GM18508 (cell line): Measurements from ENCODE around the gene BTAF1.
"Not testable (repeated sequence)": the region's sequence is repeated elsewhere in the genome, so short reads cannot be mapped to it uniquely, and the experiment has no call there.

Experiments used
- ATAC-seq: cut with Tn5 transposase; IDR thresholded peaks from one replicate; pipeline ENCODE4 v1.9.1; 2021; ENCODE audit warnings: moderate number of reproducible peaks; ENCODE audit not compliant: insufficient read depth, unreplicated experiment

The BTAF1 gene

GRCh38 chr10:91923371-91924211 lies at the start of gene BTAF1:
TSS of gene BTAF1 (plus strand) at chr10:91923770. CDS start at chr10:91924077, 307 bp downstream.
- ATAC-seq, result peak; percentile 92

- ATAC-seq, result no peak
Observed at GRCh38 chr10:91875156-91875555, 48.4 kb upstream of the BTAF1 start.

GRCh38 chr10:91875779-91876178 lies 47.8 kb upstream of the BTAF1 start:
- ATAC-seq, result no peak

- ATAC-seq, result no peak
Observed at GRCh38 chr10:91879515-91880170, 43.9 kb upstream of the BTAF1 start.

- ATAC-seq, result no peak
Observed at GRCh38 chr10:91880310-91880709, 43.3 kb upstream of the BTAF1 start.

- ATAC-seq, result no peak
Observed at GRCh38 chr10:91883549-91884444, 39.8 kb upstream of the BTAF1 start.

- no peak for ATAC-seq
Observed at GRCh38 chr10:91884536-91884935, 39.0 kb upstream of the BTAF1 start.

GRCh38 chr10:91885362-91886079 lies 38.0 kb upstream of the BTAF1 start:
- no peak for ATAC-seq

- ATAC-seq, result no peak
Observed at GRCh38 chr10:91886954-91887271, 36.7 kb upstream of the BTAF1 start.

- no peak for ATAC-seq
Observed at GRCh38 chr10:91887272-91888076, 36.1 kb upstream of the BTAF1 start.

GRCh38 chr10:91891125-91892001 lies 32.2 kb upstream of the BTAF1 start:
- ATAC-seq, result no peak

GRCh38 chr10:91893051-91893450 lies 30.5 kb upstream of the BTAF1 start:
- no peak for ATAC-seq

GRCh38 chr10:91894261-91894685 lies 29.3 kb upstream of the BTAF1 start:
- ATAC-seq, result not testable (repeated sequence)

- no peak for ATAC-seq
Observed at GRCh38 chr10:91896212-91896756, 27.3 kb upstream of the BTAF1 start.

GRCh38 chr10:91897421-91897820 lies 26.1 kb upstream of the BTAF1 start:
- ATAC-seq, result no peak

GRCh38 chr10:91901784-91902677 lies 21.5 kb upstream of the BTAF1 start:
- no peak for ATAC-seq

GRCh38 chr10:91907033-91907594 lies 16.5 kb upstream of the BTAF1 start:
- ATAC-seq, result no peak
